Stimulated activated CD4-positive, alpha-beta T cell treated with anti-CD3 and anti-CD28 coated beads, Interleukin-1b, Interleukin-23, amount 100 ng/mL, for 4 hours (primary cell): ENCODE results near the gene CNNM2.
"Not testable (repeated sequence)": the region's sequence is repeated elsewhere in the genome, so short reads cannot be mapped to it uniquely, and the experiment has no call there.

ENCODE experiments used
- DNase-seq, 2 donors: peaks; one replicate each; pipeline ENCODE4 v3.0.0-alpha.2; 2020; ENCODE audit warnings: low read depth in 2 of 2

CNNM2 gene

GRCh38 chr10:103041391-103041790 is 123.3 kb downstream of the CNNM2 start:
- no peak for DNase-seq

- DNase-seq: no peak
These were observed 124.0 kb downstream of the CNNM2 start for GRCh38 chr10:103042129-103042528.

- no peak for DNase-seq
These were observed 124.8 kb downstream of the CNNM2 start for GRCh38 chr10:103042908-103043307.

- no peak for DNase-seq
These were observed 126.9 kb downstream of the CNNM2 start for GRCh38 chr10:103044942-103045489.

- DNase-seq: no peak
These were observed 127.9 kb downstream of the CNNM2 start for GRCh38 chr10:103045961-103046360.

- no peak for DNase-seq
These were observed 129.3 kb downstream of the CNNM2 start for GRCh38 chr10:103047381-103047780.

GRCh38 chr10:103049237-103049636 is 131.1 kb downstream of the CNNM2 start:
- no peak for DNase-seq

- no peak for DNase-seq
These were observed 135.8 kb downstream of the CNNM2 start for GRCh38 chr10:103053659-103054581.

- DNase-seq: no peak
These were observed 136.5 kb downstream of the CNNM2 start for GRCh38 chr10:103054621-103055020.

GRCh38 chr10:103055105-103055504 is 137.0 kb downstream of the CNNM2 start:
- no peak for DNase-seq

GRCh38 chr10:103058034-103058433 is 139.9 kb downstream of the CNNM2 start:
- DNase-seq: no peak

- no peak for DNase-seq
These were observed 142.5 kb downstream of the CNNM2 start for GRCh38 chr10:103060575-103060974.

GRCh38 chr10:103062854-103063590 is 144.9 kb downstream of the CNNM2 start:
- no peak for DNase-seq

- DNase-seq: no peak
These were observed 146.9 kb downstream of the CNNM2 start for GRCh38 chr10:103064956-103065355.

- DNase-seq: no peak
These were observed 148.3 kb downstream of the CNNM2 start for GRCh38 chr10:103066141-103067098.

GRCh38 chr10:103067099-103067477 is 149.0 kb downstream of the CNNM2 start:
- not testable (repeated sequence) for DNase-seq

- no peak for DNase-seq
These were observed 149.4 kb downstream of the CNNM2 start for GRCh38 chr10:103067484-103067883.

- DNase-seq: no peak
These were observed 149.9 kb downstream of the CNNM2 start for GRCh38 chr10:103067956-103068355.

- peak; percentile 60 for DNase-seq
These were observed 151.6 kb downstream of the CNNM2 start for GRCh38 chr10:103069453-103070331.

- no peak for DNase-seq
These were observed 154.2 kb downstream of the CNNM2 start for GRCh38 chr10:103072276-103072675.
